IMR-90 (cell line): ENCODE measurements around the gene SCIN. TPM values are rescaled to one million over a fixed set of nuclear protein-coding genes. Genes with fewer than 3 reads are reported as not detected.
"Not testable (repeated sequence)": the region's sequence is repeated elsewhere in the genome, so short reads cannot be mapped to it uniquely, and the experiment has no call there.

ENCODE experiments used
- ATAC-seq: fragments of 200-7000 bp; cut with Tn5 transposase; 2 replicates; pipeline ENCODE4 v1.9.1; 2020; ENCODE audit warnings: low read depth, mild to moderate bottlenecking, moderate library complexity
- BruUV-seq: library from RNA; stranded (reverse); fragments of 400-500 nt; replicated peaks from 2 replicates; lab custom pipeline; 2021; lab: Mats Ljungman, UMichigan
- CTCF ChIA-PET: fragments of 300-600 bp; formaldehyde crosslinking; extraction: SDS; loops from one replicate; lab custom pipeline; 2021; ENCODE audit warnings: antibody characterized with exemption; lab: Yijun Ruan, JAX
- POLR2A ChIA-PET: fragments of 300-600 bp; sonication (Branson Sonifier 250); formaldehyde crosslinking; loops from one replicate; lab custom pipeline; 2022; ENCODE audit warnings: antibody characterized with exemption; ENCODE audit not compliant: unreplicated experiment; lab: Charles Lee
- DNase-seq: peaks from one replicate; pipeline ENCODE4 v3.0.0; 2013
- H2AFZ ChIP-seq: replicated peaks from 2 replicates; pipeline ENCODE3; 2013; ENCODE audit warnings: low read length, mild to moderate bottlenecking; ENCODE audit not compliant: poor library complexity
- H2AK5ac ChIP-seq: 2 replicates; pipeline ENCODE4 v1.6.1; 2013; ENCODE audit warnings: low read depth, low read length, inconsistent platforms
- H2AK9ac ChIP-seq: replicated peaks from 2 replicates; pipeline ENCODE3; 2013; ENCODE audit warnings: mild to moderate bottlenecking, low read depth, low read length, moderate library complexity; ENCODE audit not compliant: poor library complexity
- H2BK120ac ChIP-seq: 2 replicates; pipeline ENCODE4 v1.6.1; 2013; ENCODE audit warnings: low read depth, low read length, inconsistent platforms
- H2BK15ac ChIP-seq: 3 replicates; pipeline ENCODE4 v1.6.1; 2013; ENCODE audit warnings: low read depth, low read length, inconsistent platforms
- H2BK20ac ChIP-seq: 2 replicates; pipeline ENCODE4 v1.6.1; 2013; ENCODE audit warnings: low read depth, mild to moderate bottlenecking, inconsistent platforms, low read length, moderate library complexity
- H2BK5ac ChIP-seq: 2 replicates; pipeline ENCODE4 v1.6.1; 2013; ENCODE audit warnings: mild to moderate bottlenecking, low read depth, low read length, inconsistent platforms; ENCODE audit not compliant: poor library complexity, severe bottlenecking
- H3K14ac ChIP-seq: replicated peaks from 2 replicates; pipeline ENCODE4 v1.6.1; 2013; ENCODE audit warnings: low read depth, low read length, inconsistent platforms
- H3K18ac ChIP-seq: 2 replicates; pipeline ENCODE4 v1.6.1; 2013; ENCODE audit warnings: low read depth, low read length, control low read depth
- H3K23ac ChIP-seq: 2 replicates; pipeline ENCODE4 v1.6.1; 2013; ENCODE audit warnings: low read depth, low read length, inconsistent platforms
- H3K27ac ChIP-seq: 2 replicates; pipeline ENCODE4 v1.5.1; 2013; ENCODE audit warnings: mild to moderate bottlenecking, control low read depth, low read length; ENCODE audit not compliant: insufficient read depth
- H3K27me3 ChIP-seq: 2 replicates; pipeline ENCODE4 v1.6.1; 2013; ENCODE audit warnings: low read length; ENCODE audit not compliant: control insufficient read depth, insufficient read depth
- H3K36me3 ChIP-seq: 2 replicates; pipeline ENCODE4 v1.6.1; 2013; ENCODE audit warnings: low read length, mixed read lengths; ENCODE audit not compliant: control insufficient read depth, insufficient read depth
- H3K4ac ChIP-seq: 2 replicates; pipeline ENCODE4 v1.6.1; 2013; ENCODE audit warnings: low read depth, low read length, inconsistent platforms
- H3K4me1 ChIP-seq: 2 replicates; pipeline ENCODE4 v1.6.1; 2013; ENCODE audit warnings: low read length, mixed read lengths; ENCODE audit not compliant: control insufficient read depth, insufficient read depth
- H3K4me2 ChIP-seq: 2 replicates; pipeline ENCODE4 v1.6.1; 2013; ENCODE audit warnings: low read depth, mild to moderate bottlenecking, control low read depth, low read length, moderate library complexity
- H3K4me3 ChIP-seq: 2 replicates; pipeline ENCODE4 v1.5.1; 2013; ENCODE audit warnings: low read depth, mild to moderate bottlenecking, control low read depth, low read length, moderate library complexity; ENCODE audit not compliant: insufficient read depth
- H3K56ac ChIP-seq: 2 replicates; pipeline ENCODE4 v1.6.1; 2013; ENCODE audit warnings: low read length, inconsistent platforms; ENCODE audit not compliant: insufficient read depth; ENCODE audit errors: extremely low read depth
- H3K79me1 ChIP-seq, 2 experiments: 2 replicates each; pipeline ENCODE4 v1.6.1; 2013; ENCODE audit warnings: low read length in 2 of 2, inconsistent platforms in 1 of 2, low read depth in 1 of 2
- H3K9ac ChIP-seq: 2 replicates; pipeline ENCODE4 v1.6.1; 2013; ENCODE audit warnings: low read depth, low read length, control low read depth
- H3K9me1 ChIP-seq: 2 replicates; pipeline ENCODE4 v1.6.1; 2013; ENCODE audit warnings: low read length, inconsistent platforms; ENCODE audit not compliant: insufficient read depth
- H3K9me3 ChIP-seq: 2 replicates; pipeline ENCODE4 v1.6.1; 2013; ENCODE audit warnings: low read length; ENCODE audit not compliant: control insufficient read depth, insufficient read depth
- H4K20me1 ChIP-seq: 2 replicates; pipeline ENCODE4 v1.6.1; 2013; ENCODE audit warnings: low read length, inconsistent platforms; ENCODE audit not compliant: insufficient read depth
- H4K5ac ChIP-seq: 2 replicates; pipeline ENCODE4 v1.6.1; 2013; ENCODE audit warnings: mild to moderate bottlenecking, low read depth, low read length, control low read depth
- H4K8ac ChIP-seq, 2 experiments: 2 replicates each; pipeline ENCODE4 v1.6.1; 2013; ENCODE audit warnings: low read depth in 2 of 2, low read length in 2 of 2, control low read depth in 1 of 2, inconsistent platforms in 1 of 2
- H4K91ac ChIP-seq: 2 replicates; pipeline ENCODE4 v1.6.1; 2013; ENCODE audit warnings: low read depth, low read length, inconsistent platforms; ENCODE audit not compliant: insufficient read depth
- WGBS, 2 experiments: methylation state at CpG; one replicate each; pipeline versions ENCODE4 v1.1.5 to v1.1.7; 2013; ENCODE audit warnings: missing lambda C conversion rate in 2 of 2; ENCODE audit not compliant: insufficient read length in 1 of 2; ENCODE audit errors: extremely low coverage in 2 of 2; 5-methylcytosine and 5-hydroxymethylcytosine counted together
- dilution Hi-C: fragments of 300-500 bp; cut with HindIII; formaldehyde crosslinking; loops from one replicate; pipeline ENCODE4 v1.14.3; 2018; ENCODE audit warnings: low sequenced_read_pairs; ENCODE audit not compliant: unreplicated experiment
- in situ Hi-C: fragments of 300-500 bp; cut with MboI; formaldehyde crosslinking; loops from 3 replicates; pipeline ENCODE4 v1.14.3; 2019; ENCODE audit warnings: low sequenced_read_pairs, inconsistent platforms, mixed read lengths
- intact Hi-C: fragments of 100-400 bp; cut with micrococcal nuclease; formaldehyde crosslinking; loops from 2 replicates; pipeline ENCODE4 v1.10.0; 2022
- polyA plus RNA-seq, 3 experiments: library from polyadenylated mRNA; depleted of rRNA; stranded (reverse); fragments of >200 nt; gene quantifications; 2 replicates each; pipeline ENCODE4 v1.2.3, GENCODE V29; 2012; ENCODE audit warnings: low replicate concordance in 1 of 3
- total RNA-seq: library from RNA; depleted of rRNA; stranded (reverse); fragments of >200 nt; gene quantifications from 2 replicates; pipeline ENCODE4 v1.2.3, GENCODE V29; 2012

The SCIN gene
- total and polyA plus RNA-seq, 2 of the 4 experiments (the other 2 are of a cell fraction): under 0.01 to 0.05 TPM

- H2BK20ac ChIP-seq, H2AK5ac ChIP-seq, H3K4me3 ChIP-seq, CTCF ChIA-PET, H2BK5ac ChIP-seq, H4K5ac ChIP-seq, H3K9me3 ChIP-seq, POLR2A ChIA-PET, H3K27me3 ChIP-seq, H3K4me2 ChIP-seq, H3K9ac ChIP-seq, H3K79me1 ChIP-seq, intact Hi-C loops, H2AFZ ChIP-seq, H3K56ac ChIP-seq, BruUV-seq, H3K4ac ChIP-seq, H3K18ac ChIP-seq, H3K14ac ChIP-seq, H3K9me1 ChIP-seq, H3K4me1 ChIP-seq, H2AK9ac ChIP-seq, H2BK120ac ChIP-seq, H2BK15ac ChIP-seq, H3K27ac ChIP-seq, H4K20me1 ChIP-seq, H4K91ac ChIP-seq, in situ Hi-C loops, dilution Hi-C loops, H3K36me3 ChIP-seq, ATAC-seq, H3K23ac ChIP-seq, H4K8ac ChIP-seq, DNase-seq: not testable (repeated sequence)
- whole genome bisulfite sequencing, 2 experiments: 85% methylated on average over 31 of the region's 60 CpGs; no CpG with 5 or more reads in 1 of the 2 experiments
Observed at GRCh38 chr7:12556139-12556792, 14.3 kb upstream of the SCIN start.
